NCI-H510A treated with DMSO at 0.1 percent for 48 hours (cell line): ENCODE data around the gene VPS25.
A peak's percentile ranks its signal among the peaks of the same experiment; 100 is the strongest.
"Not testable (repeated sequence)": the region's sequence is repeated elsewhere in the genome, so short reads cannot be mapped to it uniquely, and the experiment has no call there.

Experiments used
- DNase-seq: peaks from one replicate; lab custom pipeline; 2025; lab: John Stamatoyannopoulos, UW

Gene VPS25

GRCh38 chr17:42773290-42774035 lies at the start of gene VPS25:
Gene VPS25 (plus strand): TSS chr17:42773449. CDS start chr17:42773476, 27 bp downstream.
- peak; percentile 77 for DNase-seq

GRCh38 chr17:42723636-42724035 lies 49.6 kb upstream of the VPS25 start:
- no peak for DNase-seq

- no peak for DNase-seq
Observed at GRCh38 chr17:42725143-42725542, 48.1 kb upstream of the VPS25 start.

GRCh38 chr17:42740699-42741098 lies 32.5 kb upstream of the VPS25 start:
- DNase-seq = no peak

GRCh38 chr17:42742916-42743315 lies 30.3 kb upstream of the VPS25 start:
- DNase-seq = not testable (repeated sequence)

- peak; percentile 57 for DNase-seq
Observed at GRCh38 chr17:42743595-42744282, 29.5 kb upstream of the VPS25 start.

GRCh38 chr17:42744283-42744805 lies 28.9 kb upstream of the VPS25 start:
- peak; percentile 83 for DNase-seq

GRCh38 chr17:42744806-42745617 lies 28.2 kb upstream of the VPS25 start, which contains the start of gene EZH1:
Gene EZH1 (minus strand): TSS chr17:42745040. CDS start chr17:42728941, 16,099 bp downstream.
- DNase-seq = peak; percentile 84

- DNase-seq = no peak
Observed at GRCh38 chr17:42748202-42748907, 24.9 kb upstream of the VPS25 start.

- no peak for DNase-seq
Observed at GRCh38 chr17:42748908-42749798, 24.1 kb upstream of the VPS25 start.

GRCh38 chr17:42750739-42751344 lies 22.4 kb upstream of the VPS25 start:
- no peak for DNase-seq

GRCh38 chr17:42751628-42752027 lies 21.6 kb upstream of the VPS25 start:
- DNase-seq = no peak

GRCh38 chr17:42754782-42755181 lies 18.5 kb upstream of the VPS25 start:
- no peak for DNase-seq

- DNase-seq = no peak
Observed at GRCh38 chr17:42759982-42760651, 13.1 kb upstream of the VPS25 start.

GRCh38 chr17:42760652-42761581 lies 12.3 kb upstream of the VPS25 start, which contains the start of gene RAMP2:
Gene RAMP2 (plus strand): TSS chr17:42761227. CDS start chr17:42761262, 35 bp downstream.
- no peak for DNase-seq

- DNase-seq = no peak
Observed at GRCh38 chr17:42761638-42762037, 11.6 kb upstream of the VPS25 start.

- no peak for DNase-seq
Observed at GRCh38 chr17:42766124-42766523, 7.1 kb upstream of the VPS25 start.

GRCh38 chr17:42767512-42767911 lies 5.7 kb upstream of the VPS25 start:
- DNase-seq = no peak
